Skin epidermis (tissue), 12 donors: Measurements from ENCODE around the gene LST1.

Source experiments
- H3K27ac ChIP-seq, 21 experiments: fragments of 200-600 bp; sonication (generic) in 11 of 21; one replicate each; pipeline ENCODE4 v1.5.0; 2020; ENCODE audit warnings: mild to moderate bottlenecking in 3 of 21, inconsistent platforms in 2 of 21, moderate library complexity in 2 of 21
- H3K4me3 ChIP-seq, 7 experiments: fragments of 200-600 bp; sonication (generic) in 2 of 7; one replicate each; pipeline ENCODE4 v1.5.0; 2020; ENCODE audit warnings: inconsistent platforms in 2 of 7, mild to moderate bottlenecking in 2 of 7, moderate library complexity in 1 of 7

Gene LST1

GRCh38 chr6:31631681-31632278 is 45.7 kb downstream of the LST1 start:
- H3K4me3 ChIP-seq: no peak overlapping the region
- peak overlapping the region in 2 of 21 experiments; percentile 3 for H3K27ac ChIP-seq

GRCh38 chr6:31632279-31632946 is 46.3 kb downstream of the LST1 start:
- peak overlapping the region in 3 of 21 experiments; percentile 3 to 8 (median 8) for H3K27ac ChIP-seq
- no peak overlapping the region for H3K4me3 ChIP-seq

GRCh38 chr6:31633447-31633846 is 47.4 kb downstream of the LST1 start:
- H3K27ac ChIP-seq: peak overlapping the region in 2 of 21 experiments; percentile 14 to 23
- no peak overlapping the region for H3K4me3 ChIP-seq

GRCh38 chr6:31634131-31634530 is 48.1 kb downstream of the LST1 start:
- no peak overlapping the region for H3K27ac ChIP-seq
- H3K4me3 ChIP-seq: no peak overlapping the region

GRCh38 chr6:31634969-31635575 is 49.0 kb downstream of the LST1 start:
- Histone ChIP-seq H3K27ac (no peak overlapping the region), H3K4me3 (no peak overlapping the region)

- Histone ChIP-seq H3K27ac (no peak overlapping the region), H3K4me3 (no peak overlapping the region)
Measured at GRCh38 chr6:31636698-31637596, 50.9 kb downstream of the LST1 start.
